Upper lobe of left lung (tissue), 4 donors: ENCODE results near the gene IFT52.

Experiments used
- EP300 ChIP-seq, 4 donors: sonication (generic); formaldehyde crosslinking; IDR thresholded peaks; one replicate each; pipeline ENCODE4 v1.5.1; 2017; ENCODE audit warnings: antibody characterized with exemption in 4 of 4, control low read depth in 2 of 4
- POLR2A ChIP-seq, 4 donors: fragments of 450-650 bp; IDR thresholded peaks; one replicate each; pipeline ENCODE4 v1.5.1; 2016 to 2017; ENCODE audit warnings: antibody characterized with exemption in 4 of 4, mild to moderate bottlenecking in 2 of 4
- TF ChIP-seq, protein P1 (sequence below), 6 experiments: fragments of 450-650 bp in 4 of 6; fragments of 200-600 bp in 2 of 6; sonication (generic) in 2 of 6; IDR thresholded peaks; one replicate each; pipeline ENCODE4 v1.5.1; 2016 to 2019; ENCODE audit warnings: antibody characterized with exemption in 6 of 6

DNA sequence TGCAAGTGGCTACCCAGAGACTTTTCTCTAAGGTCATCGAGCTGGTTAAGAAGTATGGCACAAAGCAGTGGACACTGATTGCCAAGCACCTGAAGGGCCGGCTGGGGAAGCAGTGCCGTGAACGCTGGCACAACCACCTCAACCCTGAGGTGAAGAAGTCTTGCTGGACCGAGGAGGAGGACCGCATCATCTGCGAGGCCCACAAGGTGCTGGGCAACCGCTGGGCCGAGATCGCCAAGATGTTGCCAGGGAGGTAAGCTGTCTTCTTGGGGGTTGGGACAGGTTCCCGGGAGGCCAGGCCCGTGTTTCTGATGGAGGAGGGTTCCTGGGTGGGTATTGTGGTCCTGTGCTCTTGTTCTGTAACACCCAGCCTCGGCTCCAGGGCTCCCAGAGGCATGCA is 96.1 kb downstream of the IFT52 start:
- TF ChIP-seq, protein P1, sequence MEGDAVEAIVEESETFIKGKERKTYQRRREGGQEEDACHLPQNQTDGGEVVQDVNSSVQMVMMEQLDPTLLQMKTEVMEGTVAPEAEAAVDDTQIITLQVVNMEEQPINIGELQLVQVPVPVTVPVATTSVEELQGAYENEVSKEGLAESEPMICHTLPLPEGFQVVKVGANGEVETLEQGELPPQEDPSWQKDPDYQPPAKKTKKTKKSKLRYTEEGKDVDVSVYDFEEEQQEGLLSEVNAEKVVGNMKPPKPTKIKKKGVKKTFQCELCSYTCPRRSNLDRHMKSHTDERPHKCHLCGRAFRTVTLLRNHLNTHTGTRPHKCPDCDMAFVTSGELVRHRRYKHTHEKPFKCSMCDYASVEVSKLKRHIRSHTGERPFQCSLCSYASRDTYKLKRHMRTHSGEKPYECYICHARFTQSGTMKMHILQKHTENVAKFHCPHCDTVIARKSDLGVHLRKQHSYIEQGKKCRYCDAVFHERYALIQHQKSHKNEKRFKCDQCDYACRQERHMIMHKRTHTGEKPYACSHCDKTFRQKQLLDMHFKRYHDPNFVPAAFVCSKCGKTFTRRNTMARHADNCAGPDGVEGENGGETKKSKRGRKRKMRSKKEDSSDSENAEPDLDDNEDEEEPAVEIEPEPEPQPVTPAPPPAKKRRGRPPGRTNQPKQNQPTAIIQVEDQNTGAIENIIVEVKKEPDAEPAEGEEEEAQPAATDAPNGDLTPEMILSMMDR (IDR thresholded peaks at IDR 0.05), result no peak
- no peak for TF ChIP-seq POLR2A (IDR thresholded peaks at IDR 0.05)
- no peak for TF ChIP-seq EP300 (IDR thresholded peaks at IDR 0.05)
